Measurements from ENCODE around the gene OTUB2. TPM values are rescaled to one million over a fixed set of nuclear protein-coding genes. Genes with fewer than 3 reads are reported as not detected.

OTUB2 gene
- total RNA-seq, 4 donors from 2014 or later = 0.45 to 1.2 (median 0.54) TPM; not detected in 1

DNA sequence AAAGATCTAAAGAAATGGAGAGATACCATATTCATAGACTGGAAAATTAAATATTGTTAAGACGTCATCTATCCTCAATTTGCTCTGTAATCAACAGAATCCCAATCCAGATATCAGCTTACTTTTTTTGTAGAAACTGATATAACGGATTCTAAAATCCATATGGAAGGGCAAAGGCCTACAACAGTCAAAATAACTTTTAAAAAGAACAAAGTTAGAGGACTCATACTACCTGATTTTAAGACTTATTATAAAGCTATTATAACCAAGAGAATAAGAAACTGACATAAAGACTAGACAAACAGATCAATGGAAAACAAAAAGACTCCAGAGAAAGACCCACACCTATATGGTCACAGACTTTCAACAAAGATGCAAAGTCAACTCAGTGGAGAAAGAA, 48.9 kb downstream of the OTUB2 start:
- no peak for DNase-seq
- peaks cover 31 to 34% of the 10 kb centered on the region in 2 donors for H3K4me1 ChIP-seq
- 96% methylated on average over 2 of the region's 2 CpGs for WGBS, 2 donors
- no peak overlapping the region for H3K27ac ChIP-seq
- H3K9me3 ChIP-seq = no peaks in the 10 kb centered on the region
- no peak overlapping the region for H3K4me3 ChIP-seq (replicated peaks in 1 of 3)
- intact Hi-C loops (cut with DNase I) = no loop called here
- TF ChIP-seq POLR2A (IDR thresholded peaks at IDR 0.05) (no peak), CTCF (IDR thresholded peaks at IDR 0.05) (no peak)
- no peaks in the 10 kb centered on the region for H3K27me3 ChIP-seq
- H3K36me3 ChIP-seq = no peaks in the 10 kb centered on the region

DNA sequence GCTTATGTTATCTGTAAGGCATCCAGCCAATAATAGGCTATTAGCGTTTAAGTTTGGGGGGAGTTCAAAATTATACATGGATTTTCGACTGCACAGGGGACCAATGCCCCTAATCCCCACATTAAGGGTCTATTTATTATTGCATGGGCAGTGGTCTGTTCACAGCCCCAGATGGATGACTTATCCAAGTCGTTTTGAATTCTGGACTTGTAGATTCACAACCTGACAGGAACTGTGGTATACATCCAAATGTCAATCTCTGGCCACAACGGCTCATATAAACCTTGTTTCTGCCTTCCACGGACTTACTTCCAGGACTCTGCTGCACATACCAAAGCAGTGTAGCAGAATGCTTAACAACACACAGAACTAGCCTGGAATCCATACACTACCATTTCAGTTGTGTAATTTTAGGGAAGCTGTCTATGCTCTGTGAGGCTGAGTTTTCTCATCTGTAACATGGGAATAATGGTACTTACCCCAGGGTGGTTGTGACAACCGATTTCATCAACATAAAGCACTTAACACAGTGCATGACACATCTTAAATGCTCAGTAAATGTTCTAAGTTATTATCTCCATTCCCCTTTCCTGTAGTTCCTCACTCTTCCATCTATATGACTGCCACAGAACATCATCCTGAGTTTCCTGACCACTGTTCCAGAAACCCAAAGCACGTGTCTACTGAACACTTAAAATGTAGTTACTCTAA, 51.1 kb downstream of the OTUB2 start:
- Histone ChIP-seq H3K36me3 (no peaks in the 10 kb centered on the region), H3K9me3 (no peaks in the 10 kb centered on the region), H3K4me1 (peaks cover 31 to 38% of the 10 kb centered on the region in 2 donors), H3K27ac (no peak overlapping the region), H3K27me3 (no peaks in the 10 kb centered on the region), H3K4me3 (replicated peaks in 1 of 3) (no peak overlapping the region)
- WGBS, 2 donors = 68 to 78% methylated on average over 7 of the region's 7 CpGs
- TF ChIP-seq POLR2A (IDR thresholded peaks at IDR 0.05) = no peak
- no peak for TF ChIP-seq CTCF (IDR thresholded peaks at IDR 0.05)
- no peak for DNase-seq
- intact Hi-C loops (cut with DNase I) = no loop called here

DNA sequence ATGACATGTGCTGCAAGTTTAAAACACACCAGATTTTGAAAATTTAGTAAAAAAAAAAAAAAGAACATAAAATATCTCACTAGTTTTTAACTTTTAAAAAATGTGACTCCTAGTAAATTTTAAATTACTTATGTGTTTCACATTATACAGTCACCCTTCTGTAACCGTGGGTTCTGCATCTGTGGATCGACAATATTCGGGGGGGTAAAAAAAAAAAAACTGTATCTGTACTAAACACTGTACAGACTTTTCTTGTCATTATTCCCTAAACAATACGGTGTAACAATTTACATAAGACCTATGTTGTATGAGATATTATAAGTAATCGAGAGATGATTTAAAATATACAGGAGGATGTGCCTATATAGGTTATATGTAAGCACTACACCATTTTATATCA, 51.7 kb downstream of the OTUB2 start:
- H3K9me3 ChIP-seq = no peaks in the 10 kb centered on the region
- DNase-seq = no peak
- no peaks in the 10 kb centered on the region for H3K27me3 ChIP-seq
- TF ChIP-seq CTCF (IDR thresholded peaks at IDR 0.05) (no peak), POLR2A (IDR thresholded peaks at IDR 0.05) (no peak)
- peak overlapping the region in 1 of 3 donors; percentile 2 for H3K4me3 ChIP-seq (replicated peaks in 1 of 3)
- intact Hi-C loops (cut with DNase I) = no loop called here
- H3K27ac ChIP-seq = no peak overlapping the region
- 87 to 89% methylated on average over 5 of the region's 5 CpGs for WGBS, 2 donors
- H3K4me1 ChIP-seq = peaks cover 31 to 38% of the 10 kb centered on the region in 2 donors
- H3K36me3 ChIP-seq = no peaks in the 10 kb centered on the region

DNA sequence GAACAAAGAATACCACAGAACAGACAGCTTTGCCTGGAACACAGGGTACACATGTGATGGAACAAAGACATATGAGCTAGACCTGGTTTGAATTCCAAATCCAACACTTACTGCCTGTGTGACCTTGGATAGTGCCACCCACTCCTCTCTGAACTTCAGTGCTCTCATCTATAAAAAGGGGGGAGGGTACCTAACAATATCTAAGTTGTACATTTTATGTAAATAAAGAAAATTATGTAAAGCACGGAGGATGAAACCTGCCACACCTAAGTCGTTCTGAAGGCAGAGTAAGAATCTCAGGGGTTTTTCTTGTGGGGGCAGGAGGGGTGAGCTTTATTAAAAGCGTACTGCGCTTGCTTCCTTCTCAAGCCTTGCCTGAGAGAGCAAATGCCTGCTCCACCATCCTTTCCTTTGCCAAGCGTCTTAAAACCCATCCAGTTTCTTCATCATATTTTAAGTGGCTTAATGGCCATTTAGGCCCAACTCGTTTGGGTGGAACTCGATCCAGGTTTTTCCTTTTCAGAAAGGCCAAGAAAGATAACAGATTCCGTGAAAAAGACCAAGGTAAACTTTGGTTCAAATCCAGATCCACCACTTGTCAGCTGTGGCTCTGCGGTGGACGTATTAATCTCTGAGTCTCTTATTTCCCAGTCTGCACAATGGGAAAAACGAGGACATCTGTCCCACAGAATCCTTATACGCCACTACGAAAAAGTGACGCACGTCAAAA, 53.9 kb downstream of the OTUB2 start:
- DNase-seq = no peak
- peak overlapping the region; percentile 87 to 95 (median 94) for H3K27ac ChIP-seq
- H3K9me3 ChIP-seq = no peaks in the 10 kb centered on the region
- H3K36me3 ChIP-seq = no peaks in the 10 kb centered on the region
- TF ChIP-seq POLR2A (IDR thresholded peaks at IDR 0.05) (no peak), CTCF (IDR thresholded peaks at IDR 0.05) (no peak)
- 2 to 4% methylated on average over 15 of the region's 15 CpGs for WGBS, 2 donors
- H3K4me3 ChIP-seq (replicated peaks in 1 of 3) = peak overlapping the region; percentile 60 to 96 (median 80)
- peaks cover 31 to 38% of the 10 kb centered on the region in 2 donors for H3K4me1 ChIP-seq
- intact Hi-C loops (cut with DNase I) = no loop called here
- no peaks in the 10 kb centered on the region for H3K27me3 ChIP-seq
